ENCODE results near the gene MNX1. TPM values are rescaled to one million over a fixed set of nuclear protein-coding genes. Genes with fewer than 3 reads are reported as not detected.

Gene MNX1
- total RNA-seq, 2 donors from 2014 or later = not detected

- Mint-ChIP-seq H3K9me3 (peaks cover 10% of the 10 kb centered on the region), H3K4me1 (no peaks in the 10 kb centered on the region), H3K4me3 (no peak overlapping the region), H3K27me3 (peaks cover 18% of the 10 kb centered on the region), H3K36me3 (ENCODE audit: low read depth) (no peaks in the 10 kb centered on the region), H3K27ac (no peak overlapping the region)
- no peak for ATAC-seq (replicated peaks)
These were observed 30.5 kb upstream of the MNX1 start for GRCh38 chr7:157041004-157041403.

- Mint-ChIP-seq H3K27ac (no peak overlapping the region), H3K36me3 (ENCODE audit: low read depth) (no peaks in the 10 kb centered on the region), H3K27me3 (peaks cover 24% of the 10 kb centered on the region), H3K4me1 (no peaks in the 10 kb centered on the region), H3K9me3 (peaks cover 12% of the 10 kb centered on the region), H3K4me3 (no peak overlapping the region)
- ATAC-seq (replicated peaks) = no peak
These were observed 27.2 kb upstream of the MNX1 start for GRCh38 chr7:157037635-157038034.

GRCh38 chr7:157037028-157037427 lies 26.6 kb upstream of the MNX1 start:
- H3K27me3 Mint-ChIP-seq = peaks cover 25% of the 10 kb centered on the region
- no peak overlapping the region for H3K4me3 Mint-ChIP-seq
- no peaks in the 10 kb centered on the region for H3K36me3 Mint-ChIP-seq (ENCODE audit: low read depth)
- H3K27ac Mint-ChIP-seq = no peak overlapping the region
- no peak for ATAC-seq (replicated peaks)
- H3K9me3 Mint-ChIP-seq = peaks cover 12% of the 10 kb centered on the region
- H3K4me1 Mint-ChIP-seq = no peaks in the 10 kb centered on the region

- Mint-ChIP-seq H3K27me3 (peaks cover 31% of the 10 kb centered on the region), H3K36me3 (ENCODE audit: low read depth) (no peaks in the 10 kb centered on the region)
- ATAC-seq (replicated peaks) = no peak
These were observed 25.5 kb upstream of the MNX1 start for GRCh38 chr7:157035979-157036378.

GRCh38 chr7:157035302-157035701 lies 24.8 kb upstream of the MNX1 start:
- Mint-ChIP-seq H3K27ac (no peak overlapping the region), H3K9me3 (peaks cover 12% of the 10 kb centered on the region), H3K36me3 (ENCODE audit: low read depth) (no peaks in the 10 kb centered on the region), H3K4me3 (no peak overlapping the region), H3K4me1 (no peaks in the 10 kb centered on the region), H3K27me3 (peaks cover 31% of the 10 kb centered on the region)
- no peak for ATAC-seq (replicated peaks)

More at GRCh38 chr7:157035979-157036378, 25.5 kb upstream of the MNX1 start:
- Mint-ChIP-seq H3K27ac (no peak overlapping the region), H3K9me3 (peaks cover 12% of the 10 kb centered on the region), H3K4me3 (no peak overlapping the region), H3K4me1 (no peaks in the 10 kb centered on the region)

GRCh38 chr7:157033483-157034473 lies 23.3 kb upstream of the MNX1 start:
- no peak overlapping the region for H3K4me3 Mint-ChIP-seq
- no peak for ATAC-seq (replicated peaks)
- H3K9me3 Mint-ChIP-seq = peaks cover 12% of the 10 kb centered on the region
- no peaks in the 10 kb centered on the region for H3K36me3 Mint-ChIP-seq (ENCODE audit: low read depth)
- H3K27me3 Mint-ChIP-seq = peaks cover 40% of the 10 kb centered on the region
- H3K4me1 Mint-ChIP-seq = no peaks in the 10 kb centered on the region
- H3K27ac Mint-ChIP-seq = no peak overlapping the region

GRCh38 chr7:157032644-157033482 lies 22.4 kb upstream of the MNX1 start:
- Mint-ChIP-seq H3K36me3 (ENCODE audit: low read depth) (no peaks in the 10 kb centered on the region), H3K4me3 (no peak overlapping the region), H3K27ac (no peak overlapping the region), H3K27me3 (peaks cover 47% of the 10 kb centered on the region), H3K4me1 (no peaks in the 10 kb centered on the region), H3K9me3 (peaks cover 12% of the 10 kb centered on the region)
- no peak for ATAC-seq (replicated peaks)

GRCh38 chr7:157032128-157032527 lies 21.7 kb upstream of the MNX1 start:
- Mint-ChIP-seq H3K9me3 (peaks cover 12% of the 10 kb centered on the region), H3K4me1 (no peaks in the 10 kb centered on the region), H3K36me3 (ENCODE audit: low read depth) (no peaks in the 10 kb centered on the region), H3K27me3 (peaks cover 46% of the 10 kb centered on the region), H3K4me3 (no peak overlapping the region), H3K27ac (no peak overlapping the region)
- ATAC-seq (replicated peaks) = no peak

GRCh38 chr7:157028199-157028903 lies 17.9 kb upstream of the MNX1 start:
- H3K4me1 Mint-ChIP-seq = no peaks in the 10 kb centered on the region
- no peak overlapping the region for H3K27ac Mint-ChIP-seq
- no peaks in the 10 kb centered on the region for H3K36me3 Mint-ChIP-seq (ENCODE audit: low read depth)
- no peak for ATAC-seq (replicated peaks)
- no peak overlapping the region for H3K4me3 Mint-ChIP-seq
- peaks cover 62% of the 10 kb centered on the region for H3K27me3 Mint-ChIP-seq
- no peaks in the 10 kb centered on the region for H3K9me3 Mint-ChIP-seq

- Mint-ChIP-seq H3K4me3 (no peak overlapping the region), H3K9me3 (no peaks in the 10 kb centered on the region), H3K27ac (no peak overlapping the region), H3K4me1 (no peaks in the 10 kb centered on the region), H3K27me3 (peaks cover 68% of the 10 kb centered on the region), H3K36me3 (ENCODE audit: low read depth) (no peaks in the 10 kb centered on the region)
- ATAC-seq (replicated peaks) = no peak
These were observed 17.2 kb upstream of the MNX1 start for GRCh38 chr7:157027568-157028198.

- Mint-ChIP-seq H3K4me3 (no peak overlapping the region), H3K36me3 (ENCODE audit: low read depth) (no peaks in the 10 kb centered on the region), H3K4me1 (no peaks in the 10 kb centered on the region), H3K9me3 (no peaks in the 10 kb centered on the region), H3K27ac (no peak overlapping the region), H3K27me3 (peaks cover 72% of the 10 kb centered on the region)
- ATAC-seq (replicated peaks) = no peak
These were observed 14.3 kb upstream of the MNX1 start for GRCh38 chr7:157024716-157025115.

- Mint-ChIP-seq H3K36me3 (ENCODE audit: low read depth) (peaks cover 7% of the 10 kb centered on the region), H3K27ac (no peak overlapping the region), H3K27me3 (peaks cover 69% of the 10 kb centered on the region), H3K9me3 (no peaks in the 10 kb centered on the region), H3K4me3 (no peak overlapping the region), H3K4me1 (peaks cover 6% of the 10 kb centered on the region)
- no peak for ATAC-seq (replicated peaks)
These were observed 13.1 kb upstream of the MNX1 start for GRCh38 chr7:157023589-157023905.

- Mint-ChIP-seq H3K4me3 (no peak overlapping the region), H3K9me3 (no peaks in the 10 kb centered on the region), H3K36me3 (ENCODE audit: low read depth) (peaks cover 10% of the 10 kb centered on the region), H3K27ac (no peak overlapping the region), H3K4me1 (peaks cover 8% of the 10 kb centered on the region), H3K27me3 (peaks cover 67% of the 10 kb centered on the region)
- no peak for ATAC-seq (replicated peaks)
These were observed 12.5 kb upstream of the MNX1 start for GRCh38 chr7:157022681-157023588.

All from activated T-helper 17 cell treated with anti-CD3 and anti-CD28 coated beads, Interleukin-2, amount 50 U/mL, for 72 hours (primary cell).